HG03135 (cell line): ENCODE data around the gene MYO5A.
"Not testable (repeated sequence)": the region's sequence is repeated elsewhere in the genome, so short reads cannot be mapped to it uniquely, and the experiment has no call there.

Experiments used
- ATAC-seq: cut with Tn5 transposase; IDR thresholded peaks from one replicate; pipeline ENCODE4 v1.9.1; 2021; ENCODE audit warnings: mild to moderate bottlenecking, moderate library complexity; ENCODE audit not compliant: unreplicated experiment

Gene MYO5A

DNA sequence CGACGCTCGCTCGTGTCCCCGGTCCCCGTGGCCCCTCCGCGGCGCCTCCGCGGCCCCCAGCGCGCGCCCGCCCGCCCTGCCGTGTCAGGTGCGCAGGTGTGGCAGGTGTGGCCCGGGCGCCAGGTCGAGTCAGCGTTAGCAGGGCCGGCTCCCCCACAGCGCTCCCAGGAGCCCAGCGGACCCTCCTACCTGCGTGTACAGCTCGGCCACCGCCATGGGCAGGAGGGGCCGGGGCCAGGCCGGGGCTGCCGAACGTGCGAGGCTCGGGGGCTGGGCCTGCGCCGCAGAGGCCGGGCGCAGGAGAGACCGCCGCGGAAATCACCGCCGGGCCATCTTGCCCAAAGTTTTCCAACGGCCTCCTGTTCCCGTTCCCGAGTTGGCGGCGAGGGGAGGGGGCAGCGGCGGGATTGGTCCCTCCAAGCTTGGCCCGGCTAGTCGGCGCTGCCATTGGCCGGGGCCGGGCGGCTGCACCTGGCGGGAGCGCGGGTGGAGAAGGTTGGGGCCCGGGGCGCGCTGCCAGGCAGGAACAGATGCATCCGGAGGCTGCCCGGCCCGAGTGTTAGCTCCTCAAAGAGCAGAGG, 233.2 kb downstream of the MYO5A start, which contains the start of gene MYO5C:
MYO5C (minus strand) TSS at position 384 of the 581 bp plus-strand sequence; CDS start at position 216, 168 bp downstream.
- ATAC-seq = no peak

DNA sequence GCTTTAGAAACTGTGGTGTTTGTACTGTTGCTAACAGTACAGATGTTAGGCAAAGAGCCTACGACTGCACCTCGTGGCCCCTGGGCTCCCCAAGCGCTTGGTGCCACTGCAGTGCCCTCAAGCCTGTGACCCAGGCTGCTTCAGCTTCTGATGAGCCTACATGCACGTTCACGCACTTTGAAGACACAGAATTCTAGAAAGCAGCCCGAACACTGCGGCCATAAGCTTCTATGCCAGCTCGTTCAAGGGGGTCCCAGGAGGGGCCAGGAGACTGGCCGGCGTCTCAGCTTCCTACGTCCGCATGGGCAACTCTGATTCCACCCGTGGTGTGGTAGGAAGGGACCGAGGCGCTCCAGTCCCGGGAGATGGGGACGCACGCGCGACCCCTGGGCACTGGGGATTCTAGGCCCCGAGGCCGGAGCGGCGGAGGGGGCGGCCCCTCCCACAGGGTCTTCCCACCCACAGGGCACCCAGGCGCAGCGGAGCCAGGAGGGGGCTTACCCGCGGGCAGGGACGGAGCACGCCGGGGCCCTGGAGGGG, 233.7 kb downstream of the MYO5A start:
- ATAC-seq = no peak

DNA sequence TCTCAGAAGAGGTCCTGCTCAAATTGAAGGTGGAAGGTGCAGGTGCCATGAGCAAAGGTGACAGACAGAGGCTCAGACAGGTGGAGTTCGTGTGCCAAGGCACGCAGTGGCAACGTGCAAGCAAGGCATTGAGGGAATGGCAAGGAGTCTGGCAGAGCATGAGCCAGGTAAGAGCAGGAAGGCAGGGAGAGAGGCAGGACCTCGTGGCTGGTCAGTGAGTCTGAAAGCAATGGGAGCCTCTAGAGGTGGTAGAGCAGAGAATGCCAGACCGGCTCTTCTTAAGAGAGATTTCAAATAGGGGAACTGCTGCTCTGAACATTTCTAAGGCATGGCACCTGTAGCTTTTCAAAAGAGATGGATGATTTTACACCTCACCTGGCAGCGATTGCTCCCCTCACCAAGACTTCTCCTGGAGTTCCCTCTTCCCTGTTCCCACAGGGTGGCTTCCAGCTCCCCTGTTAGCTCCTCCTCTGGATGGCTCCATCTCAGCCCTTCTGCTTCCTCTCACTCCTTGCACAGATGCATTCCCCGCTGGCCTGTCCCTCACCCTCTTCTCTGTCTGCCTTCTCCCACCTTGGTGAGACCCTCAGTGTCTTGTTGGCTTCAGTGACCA, 235.8 kb downstream of the MYO5A start:
- no peak for ATAC-seq

DNA sequence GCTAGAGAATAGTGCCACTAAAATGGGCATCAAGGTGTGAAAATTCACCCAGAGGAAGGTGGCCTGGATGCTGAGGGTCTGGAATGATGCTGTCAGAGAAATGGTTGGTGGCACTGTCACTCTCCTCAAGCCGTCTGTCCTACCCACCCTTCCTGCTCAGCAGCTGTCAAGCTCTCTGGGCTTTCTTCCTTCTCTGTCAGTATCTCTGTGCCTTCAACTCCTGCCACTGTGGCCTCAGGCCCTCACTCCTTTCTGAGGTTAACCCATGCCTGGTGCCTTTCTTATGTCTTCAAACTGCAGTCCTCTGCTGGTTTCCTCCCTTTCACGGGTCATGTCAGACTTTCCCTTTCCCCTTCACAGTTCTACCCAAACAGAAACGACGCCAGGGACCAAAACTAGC, 237.5 kb downstream of the MYO5A start:
- no peak for ATAC-seq

DNA sequence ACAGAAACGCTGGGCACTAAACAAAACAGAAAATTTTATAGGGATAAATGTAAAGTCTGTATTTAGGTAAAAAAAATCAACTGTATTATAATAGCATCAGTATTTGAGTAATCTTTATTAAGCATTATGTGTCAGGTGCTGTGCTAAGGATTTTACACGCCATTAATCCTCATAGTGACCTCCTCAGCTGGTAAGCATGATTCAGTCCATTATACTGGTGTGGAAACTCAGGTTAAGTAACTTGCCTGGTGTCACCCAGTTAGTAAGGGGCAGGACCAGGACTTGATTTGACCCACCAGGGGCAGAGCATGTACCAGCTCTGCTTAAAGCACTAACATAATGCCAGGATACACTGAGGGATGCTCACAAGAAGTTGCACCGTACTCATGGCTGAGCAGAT, 237.9 kb downstream of the MYO5A start:
- ATAC-seq = no peak

DNA sequence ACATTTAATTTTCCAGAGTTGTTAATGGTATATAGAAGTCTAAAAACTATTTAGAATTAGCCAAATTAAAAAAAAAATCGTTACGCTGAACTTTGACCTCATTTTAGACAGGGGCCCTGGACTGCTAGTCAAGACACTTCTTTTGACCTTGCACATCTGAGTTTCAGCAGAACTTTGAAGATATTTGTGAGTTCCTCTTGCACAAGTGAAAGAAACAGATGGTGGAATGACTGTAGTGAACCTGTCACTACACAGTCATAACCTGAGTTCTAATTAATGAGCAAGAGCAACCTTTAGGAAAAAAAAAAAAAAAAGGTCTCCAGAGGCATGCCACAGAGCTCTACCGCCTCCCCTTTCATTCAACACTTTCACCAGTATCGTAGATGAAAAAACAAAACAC, 238.4 kb downstream of the MYO5A start:
- no peak for ATAC-seq

DNA sequence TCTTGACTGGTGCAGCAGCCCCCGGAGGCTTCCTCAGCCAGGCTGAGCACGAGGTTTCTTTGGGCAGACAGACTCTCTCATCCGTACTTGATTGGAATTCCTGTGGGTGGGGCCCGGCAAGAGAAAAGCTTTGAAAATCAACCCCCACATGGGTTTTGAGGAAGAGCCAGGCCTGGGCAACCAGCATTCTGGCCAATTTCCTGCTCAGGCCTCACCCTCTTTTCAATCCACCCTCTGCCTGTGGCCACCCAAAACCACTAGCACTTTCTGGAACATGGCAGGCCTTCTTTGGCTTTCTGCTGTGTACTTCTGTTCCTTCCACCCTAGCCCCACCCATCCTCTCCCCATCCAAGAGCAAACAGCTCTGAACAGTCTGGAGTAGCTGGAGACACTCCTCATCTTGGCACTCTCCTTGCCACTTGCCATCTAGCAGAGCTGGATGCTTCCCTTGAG, 239.0 kb downstream of the MYO5A start:
- ATAC-seq = no peak

DNA sequence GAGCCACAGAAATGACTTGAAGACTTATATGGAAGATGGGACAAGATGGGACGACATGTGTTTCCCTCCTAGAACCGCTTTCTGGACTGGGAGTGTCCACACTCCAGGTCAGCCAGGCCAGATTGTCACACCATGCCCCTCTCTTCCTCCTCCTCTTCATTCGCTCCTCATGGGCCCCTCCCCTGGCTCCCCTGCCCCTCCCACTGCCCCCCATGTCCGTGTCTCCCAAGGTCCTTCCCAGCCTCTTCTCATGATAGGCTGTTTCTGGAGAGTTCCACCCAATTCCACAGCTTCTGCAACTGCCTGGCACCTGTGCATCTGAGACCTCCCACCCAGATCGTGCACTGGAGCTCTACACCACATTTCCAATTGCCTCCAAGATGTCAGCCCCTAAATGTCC, 239.7 kb downstream of the MYO5A start:
- no peak for ATAC-seq

DNA sequence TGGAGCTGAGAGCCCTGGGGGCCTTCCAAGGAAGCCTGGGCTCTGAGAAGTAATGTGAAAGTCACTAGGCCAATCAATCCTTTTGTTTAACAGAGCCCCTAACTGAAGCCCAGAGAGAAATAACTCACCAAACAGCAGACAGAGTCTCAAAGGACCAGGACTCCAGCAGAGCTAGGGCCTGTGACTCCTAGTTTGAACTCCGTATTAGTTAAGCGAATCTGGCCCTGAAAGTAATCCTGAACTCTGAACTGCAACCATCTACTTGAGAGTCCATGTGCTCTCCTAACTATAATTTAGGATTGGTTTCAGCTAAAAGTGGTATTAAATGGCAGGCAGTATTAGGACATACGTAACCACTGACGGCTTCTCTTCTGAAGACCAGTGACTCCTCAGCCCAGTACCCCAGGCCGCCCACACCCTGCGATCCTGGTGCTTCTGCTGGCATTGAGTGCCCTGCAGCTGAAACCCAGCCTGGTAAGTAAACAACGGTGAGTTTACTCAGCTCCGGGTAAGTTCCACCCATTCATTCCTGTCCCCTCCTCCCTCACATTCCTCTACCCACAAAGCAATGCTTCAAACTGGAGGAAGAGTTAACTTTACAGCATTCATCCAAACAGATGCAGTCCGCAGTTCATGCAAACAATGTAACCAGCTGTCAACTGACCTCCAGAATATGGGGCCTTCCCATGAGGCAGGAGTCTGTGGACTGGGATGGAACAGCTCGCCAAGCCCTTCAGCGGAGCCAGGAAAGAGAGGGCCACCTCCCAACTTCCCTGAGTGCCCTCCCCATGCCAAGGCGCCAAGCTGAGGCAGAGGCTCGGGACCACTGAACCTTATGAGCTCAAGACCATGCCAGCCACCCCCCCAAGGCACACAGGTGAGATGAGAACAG, 240.4 kb downstream of the MYO5A start:
- ATAC-seq = no peak

DNA sequence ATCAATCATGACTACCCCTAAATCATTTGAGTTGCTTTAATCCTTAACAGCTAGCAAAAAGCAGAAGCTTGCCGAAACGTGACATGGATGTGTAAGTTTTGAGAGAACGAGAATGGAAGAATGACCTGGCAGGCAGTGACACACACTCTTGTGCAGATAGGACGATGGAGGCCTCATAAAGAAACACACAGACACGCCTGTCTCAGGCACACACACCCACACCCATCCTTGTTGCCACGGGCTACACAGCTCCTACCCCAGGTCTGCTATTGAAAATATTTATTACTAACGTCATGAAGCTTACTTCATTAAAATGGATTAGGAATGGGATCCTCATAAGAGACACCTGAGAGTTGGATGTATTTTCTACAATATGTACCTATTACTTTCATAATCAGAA, 241.6 kb downstream of the MYO5A start:
- ATAC-seq = no peak

DNA sequence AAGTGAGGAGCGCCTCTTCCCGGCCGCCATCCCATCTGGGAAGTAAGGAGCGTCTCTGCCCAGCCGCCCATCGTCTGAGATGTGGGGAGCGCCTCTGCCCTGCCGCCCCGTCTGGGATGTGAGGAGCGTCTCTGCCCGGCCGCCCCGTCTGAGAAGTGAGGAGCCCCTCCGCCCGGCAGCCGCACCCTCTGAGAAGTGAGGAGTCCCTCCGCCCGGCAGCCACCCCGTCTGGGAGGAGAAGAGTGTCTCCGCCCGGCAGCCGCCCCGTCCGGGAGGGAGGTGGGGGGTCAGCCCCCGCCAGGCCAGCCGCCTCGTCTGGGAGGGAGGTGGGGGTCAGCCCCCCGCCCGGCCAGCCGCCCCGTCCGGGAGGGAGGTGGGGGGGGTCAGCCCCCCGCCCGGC, 242.7 kb downstream of the MYO5A start:
- not testable (repeated sequence) for ATAC-seq

DNA sequence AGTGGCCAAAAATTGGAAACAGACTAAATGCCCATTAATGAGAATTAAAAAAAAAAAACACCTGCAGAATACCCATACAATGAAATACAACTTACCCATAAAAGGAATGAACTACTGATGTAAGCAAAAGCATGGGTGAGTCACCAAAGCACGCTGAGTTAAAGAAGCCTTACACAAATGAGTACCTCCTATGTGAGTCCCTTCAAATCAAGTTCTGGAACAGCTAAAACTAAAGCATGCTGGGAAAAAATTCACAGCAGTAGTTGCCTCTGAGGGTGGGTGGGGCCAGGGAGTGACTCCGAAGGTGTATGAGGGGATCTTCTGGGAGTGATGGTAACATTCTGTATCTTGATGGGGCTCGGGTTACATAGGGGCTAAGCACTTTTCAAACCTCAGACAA, 244.5 kb downstream of the MYO5A start:
- ATAC-seq = no peak

DNA sequence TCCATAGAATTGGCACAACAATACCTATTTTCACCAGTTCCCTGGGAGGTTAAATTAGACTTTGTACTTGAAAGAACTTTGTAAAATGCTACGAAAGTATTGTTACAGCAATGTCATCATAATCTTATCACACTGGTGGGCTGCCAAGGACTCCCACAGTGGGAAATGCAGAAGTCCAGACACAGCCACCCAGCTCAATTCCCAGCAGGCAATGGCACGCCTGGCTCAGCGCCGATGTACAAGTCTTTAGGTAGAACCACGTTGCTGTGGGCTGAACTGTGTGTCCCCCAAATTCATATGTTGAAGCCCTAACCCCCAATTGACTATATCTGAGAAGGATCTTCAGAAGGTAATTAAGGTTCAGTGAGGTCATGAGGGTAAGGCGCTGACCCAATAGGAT, 245.4 kb downstream of the MYO5A start:
- ATAC-seq = no peak

DNA sequence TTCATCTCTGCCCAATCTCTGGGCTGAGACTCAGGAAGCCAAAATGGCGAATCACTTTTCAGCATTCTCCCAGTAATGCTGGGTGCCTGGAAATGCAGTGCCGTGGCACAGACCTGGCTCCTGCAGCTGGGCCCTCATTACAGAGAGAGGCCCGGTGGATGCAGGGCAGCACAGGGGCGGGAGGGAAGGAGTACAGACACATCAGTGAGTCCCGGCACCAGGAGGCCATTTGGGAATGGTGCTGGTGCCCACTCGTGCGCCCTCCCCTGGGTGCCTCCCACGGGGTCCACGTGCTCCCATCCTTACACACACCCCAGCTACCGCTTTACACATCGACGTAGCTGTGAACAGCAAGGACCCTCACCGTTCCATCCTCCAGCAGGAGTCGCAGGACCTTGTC, 246.3 kb downstream of the MYO5A start:
- no peak for ATAC-seq

DNA sequence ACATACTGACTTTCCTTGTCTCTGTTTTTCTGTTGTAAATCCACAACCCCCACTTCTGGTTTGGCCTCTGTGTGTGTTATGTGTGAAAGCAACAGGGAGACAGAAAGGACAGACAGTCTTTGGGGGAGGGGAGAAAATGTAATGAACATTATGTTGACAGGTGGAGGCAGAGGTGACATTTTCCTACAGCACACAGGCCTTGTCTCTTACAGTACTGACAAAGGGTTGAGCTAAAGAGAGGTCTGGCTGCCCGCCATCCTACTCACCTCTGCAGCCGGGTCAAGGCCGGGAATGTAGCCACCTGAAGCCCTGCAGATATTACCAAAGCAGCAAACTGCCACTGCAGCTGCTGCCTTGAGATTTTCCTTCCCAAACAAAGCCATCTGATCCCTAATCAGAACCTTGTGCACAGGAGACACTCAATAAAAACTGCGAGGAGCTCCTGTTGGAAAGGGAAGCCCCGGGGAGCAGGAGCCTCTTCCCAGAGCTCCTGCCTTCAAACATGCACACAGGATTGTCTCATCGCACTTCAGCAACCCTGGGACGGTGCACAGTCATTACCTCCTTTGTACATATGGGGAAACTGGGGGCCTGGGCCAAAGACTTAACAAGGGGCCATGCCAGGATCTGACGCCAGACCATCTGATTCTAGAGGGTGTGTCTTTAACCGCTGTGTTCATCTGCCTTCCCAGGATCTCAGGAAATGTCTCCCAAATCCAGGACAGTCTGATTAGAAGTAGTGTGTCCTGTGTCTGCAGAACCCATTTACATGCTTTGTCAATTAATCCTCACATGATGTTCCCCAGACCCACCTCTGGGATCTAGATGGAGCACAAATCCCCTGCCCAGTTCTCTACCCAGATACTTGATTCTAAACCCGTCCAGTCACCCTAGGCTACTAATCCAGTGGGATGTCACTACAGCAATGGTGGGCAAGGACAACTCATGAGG, 247.3 kb downstream of the MYO5A start:
- ATAC-seq = no peak

DNA sequence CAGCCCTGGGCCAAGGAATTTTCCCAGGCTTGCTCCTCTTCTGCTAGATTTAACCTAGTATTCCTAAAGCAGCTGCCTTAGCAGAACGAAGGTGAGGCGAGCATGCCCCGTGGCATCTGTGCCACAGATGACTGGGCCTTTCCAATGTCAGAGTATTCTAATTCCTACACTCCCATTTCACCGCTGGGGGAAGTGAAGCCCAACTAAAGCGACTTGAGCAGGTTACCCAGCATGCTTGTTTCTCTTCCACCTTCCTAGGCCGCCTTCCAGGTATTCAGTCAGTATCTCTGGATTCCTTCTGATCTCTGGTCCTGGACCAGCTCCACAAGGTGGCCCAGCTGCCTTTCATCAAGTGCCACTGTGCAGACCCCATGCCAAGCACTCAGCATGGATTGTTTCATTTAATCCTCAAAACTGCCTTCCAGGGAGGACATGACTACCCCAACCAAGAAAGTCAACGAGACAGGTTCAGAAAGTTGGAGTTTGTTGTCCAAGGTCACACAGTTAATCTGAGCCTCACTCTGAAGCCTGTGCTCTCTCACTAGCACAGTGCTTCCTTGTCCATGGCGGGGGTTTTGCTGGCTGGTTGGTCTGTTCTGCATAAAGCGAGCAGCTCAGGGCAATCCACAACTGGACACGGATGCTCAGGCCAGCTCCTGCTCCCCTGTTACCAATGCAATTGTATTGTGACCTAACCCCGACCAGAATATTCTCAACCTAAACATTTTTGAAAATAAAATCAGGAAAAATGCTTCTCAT, 248.2 kb downstream of the MYO5A start:
- ATAC-seq = no peak

DNA sequence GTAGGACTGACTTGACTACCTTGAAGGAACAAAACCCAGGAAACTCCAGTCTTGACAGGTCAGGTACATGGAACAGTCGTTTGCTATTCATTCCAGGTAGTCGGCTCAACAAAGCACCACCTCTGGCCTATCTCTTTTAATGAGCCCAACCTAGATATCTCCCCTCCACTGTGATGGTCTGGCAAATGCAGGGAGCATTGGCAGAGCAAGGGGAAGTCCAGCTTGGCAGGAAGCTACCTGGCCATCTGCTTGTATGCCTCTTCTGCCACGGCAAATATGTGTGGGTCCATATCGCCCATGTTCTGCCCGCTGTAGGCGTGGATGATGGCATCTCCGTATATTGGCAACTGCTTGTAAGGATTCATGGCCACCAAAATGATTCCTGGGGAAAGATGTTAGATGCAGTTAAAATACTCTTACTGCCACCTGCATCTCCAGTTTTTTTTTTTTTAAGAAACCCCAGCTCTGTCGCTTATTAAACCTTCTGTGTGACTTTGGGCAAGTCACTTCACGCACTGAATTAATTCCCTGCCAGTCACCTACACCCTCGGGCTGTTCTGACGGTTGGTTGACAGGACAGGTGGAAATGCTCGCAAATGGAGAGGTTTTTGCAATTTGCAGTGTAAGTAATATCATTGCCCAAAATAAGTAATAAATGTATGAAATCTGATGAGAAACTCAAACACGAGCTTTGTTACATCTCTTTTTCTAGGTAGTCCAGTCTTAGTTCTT, 249.9 kb downstream of the MYO5A start:
- no peak for ATAC-seq

DNA sequence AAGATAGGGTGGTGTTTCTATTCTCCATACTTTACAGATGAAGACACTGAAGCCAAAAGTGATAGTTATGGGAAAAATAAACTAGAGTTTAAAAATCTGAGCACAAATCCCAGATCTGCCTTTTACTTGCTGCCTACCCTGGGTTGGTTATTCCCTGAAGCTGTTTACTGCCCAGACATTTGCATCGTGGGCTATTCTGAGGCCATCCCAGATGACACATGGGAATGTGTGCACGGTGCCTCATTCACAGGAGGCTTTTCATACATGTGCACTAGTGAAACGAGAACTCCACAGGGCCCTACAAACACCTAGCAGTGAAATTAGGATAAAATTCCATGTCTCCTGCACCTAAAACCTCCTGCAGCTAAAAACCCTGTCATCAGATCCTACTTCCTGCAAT, 250.5 kb downstream of the MYO5A start:
- ATAC-seq = no peak

DNA sequence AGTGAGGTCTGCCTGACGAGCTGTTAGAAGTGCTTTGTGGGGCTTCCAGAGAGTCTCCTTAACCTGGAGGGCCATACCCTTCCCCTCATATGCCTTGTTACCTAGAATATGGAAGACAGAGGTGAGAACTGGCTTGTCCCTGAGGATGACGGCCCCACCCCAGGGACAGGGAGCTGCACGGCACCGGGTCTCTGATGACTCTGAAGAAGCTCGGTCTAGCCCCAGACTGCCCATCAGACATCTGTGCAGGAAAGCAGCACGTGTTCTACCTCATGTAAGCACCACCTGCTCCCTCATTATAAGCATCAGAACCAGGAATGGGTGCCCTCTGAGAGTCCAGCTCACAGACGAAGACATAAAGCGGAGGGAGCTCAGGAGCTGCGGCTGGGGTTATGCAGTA, 251.1 kb downstream of the MYO5A start:
- no peak for ATAC-seq
